DOHH2 (cell line): ENCODE measurements around the gene ANKDD1A.

Experiments
- H3F3A ChIP-seq: fragments of 200-600 bp; sonication (generic), shearing (Covaris generic); 2 replicates; pipeline ENCODE4 v1.6.0; 2016; ENCODE audit warnings: antibody characterized with exemption, mild to moderate bottlenecking; ENCODE audit not compliant: control insufficient read depth, insufficient read depth
- H3K27ac ChIP-seq: fragments of 200-600 bp; sonication (generic); 2 replicates; pipeline ENCODE4 v1.5.1; 2014; ENCODE audit warnings: low read depth, mild to moderate bottlenecking, low read length, moderate library complexity
- H3K27me3 ChIP-seq: fragments of 200-600 bp; sonication (generic); 2 replicates; pipeline ENCODE4 v1.6.1; 2014; ENCODE audit warnings: mild to moderate bottlenecking, low read length, mixed read lengths; ENCODE audit not compliant: control insufficient read depth
- H3K36me3 ChIP-seq: fragments of 200-600 bp; sonication (generic); 2 replicates; pipeline ENCODE4 v1.6.1; 2014; ENCODE audit warnings: mild to moderate bottlenecking, low read length, moderate library complexity, mixed read lengths; ENCODE audit not compliant: control insufficient read depth
- H3K4me1 ChIP-seq: fragments of 200-600 bp; sonication (generic); 2 replicates; pipeline ENCODE4 v1.6.1; 2014; ENCODE audit warnings: mild to moderate bottlenecking, low read length, mixed read lengths; ENCODE audit not compliant: control insufficient read depth
- H3K4me2 ChIP-seq: fragments of 200-600 bp; sonication (generic); 2 replicates; pipeline ENCODE4 v1.6.0; 2014; ENCODE audit warnings: mild to moderate bottlenecking, low read length, moderate library complexity
- H3K4me3 ChIP-seq: fragments of 200-600 bp; sonication (generic); 2 replicates; pipeline ENCODE4 v1.5.1; 2014; ENCODE audit warnings: mild to moderate bottlenecking, low read length, mixed read lengths
- H3K79me2 ChIP-seq: fragments of 200-600 bp; sonication (generic); 2 replicates; pipeline ENCODE4 v1.6.1; 2014; ENCODE audit warnings: mild to moderate bottlenecking, low read length, mixed read lengths; ENCODE audit not compliant: control insufficient read depth
- H3K9me2 ChIP-seq: fragments of 200-600 bp; sonication (generic); replicated peaks from 2 replicates; pipeline ENCODE4 v1.6.1; 2014; ENCODE audit warnings: mild to moderate bottlenecking, low read length, mixed read lengths; ENCODE audit not compliant: control insufficient read depth
- H3K9me3 ChIP-seq: fragments of 200-600 bp; sonication (generic); 2 replicates; pipeline ENCODE4 v1.6.1; 2014; ENCODE audit warnings: antibody characterized with exemption, low read length, mixed read lengths; ENCODE audit not compliant: control insufficient read depth, insufficient read depth
- H4K20me1 ChIP-seq: fragments of 200-600 bp; sonication (generic); 2 replicates; pipeline ENCODE4 v1.6.0; 2014; ENCODE audit warnings: low read depth, mild to moderate bottlenecking, antibody characterized with exemption, low read length, moderate library complexity; ENCODE audit not compliant: control insufficient read depth, insufficient read depth
- CTCF ChIP-seq: fragments of 200-600 bp; sonication (generic); IDR thresholded peaks from one replicate; pipeline ENCODE4 v1.5.1; 2014; ENCODE audit warnings: antibody characterized with exemption, mild to moderate bottlenecking, low read depth, low read length; ENCODE audit not compliant: poor library complexity, severe bottlenecking
- EZH2phosphoT487 ChIP-seq: fragments of 200-600 bp; sonication (generic); IDR thresholded peaks from 2 replicates; pipeline ENCODE4 v1.6.1; 2017; ENCODE audit warnings: borderline replicate concordance, mild to moderate bottlenecking, antibody characterized with exemption, low read length, moderate library complexity, mixed read lengths

The ANKDD1A gene

GRCh38 chr15:64869501-64869900, 42.2 kb upstream of the ANKDD1A start:
- no peaks in the 10 kb centered on the region for H3F3A ChIP-seq
- H3K36me3 ChIP-seq, result peaks cover 22% of the 10 kb centered on the region
- H3K9me3 ChIP-seq, result no peaks in the 10 kb centered on the region
- no peaks in the 10 kb centered on the region for H3K79me2 ChIP-seq
- no peaks in the 10 kb centered on the region for H4K20me1 ChIP-seq
- no peak for TF ChIP-seq EZH2phosphoT487
- TF ChIP-seq CTCF, result no peak
- no peaks in the 10 kb centered on the region for H3K9me2 ChIP-seq
- no peaks in the 10 kb centered on the region for H3K27me3 ChIP-seq
- peaks cover 23% of the 10 kb centered on the region for H3K4me1 ChIP-seq
- H3K4me2 ChIP-seq, result no peak overlapping the region
- no peak overlapping the region for H3K4me3 ChIP-seq
- no peak overlapping the region for H3K27ac ChIP-seq

GRCh38 chr15:64870353-64870752, 41.3 kb upstream of the ANKDD1A start:
- Histone ChIP-seq H3K27me3 (no peaks in the 10 kb centered on the region), H3K4me2 (no peak overlapping the region), H3K9me2 (no peaks in the 10 kb centered on the region), H4K20me1 (no peaks in the 10 kb centered on the region), H3K4me1 (peaks cover 15% of the 10 kb centered on the region), H3K9me3 (no peaks in the 10 kb centered on the region), H3K36me3 (peaks cover 15% of the 10 kb centered on the region), H3K27ac (no peak overlapping the region), H3F3A (no peaks in the 10 kb centered on the region), H3K79me2 (no peaks in the 10 kb centered on the region), H3K4me3 (no peak overlapping the region)
- TF ChIP-seq EZH2phosphoT487, result no peak

DNA sequence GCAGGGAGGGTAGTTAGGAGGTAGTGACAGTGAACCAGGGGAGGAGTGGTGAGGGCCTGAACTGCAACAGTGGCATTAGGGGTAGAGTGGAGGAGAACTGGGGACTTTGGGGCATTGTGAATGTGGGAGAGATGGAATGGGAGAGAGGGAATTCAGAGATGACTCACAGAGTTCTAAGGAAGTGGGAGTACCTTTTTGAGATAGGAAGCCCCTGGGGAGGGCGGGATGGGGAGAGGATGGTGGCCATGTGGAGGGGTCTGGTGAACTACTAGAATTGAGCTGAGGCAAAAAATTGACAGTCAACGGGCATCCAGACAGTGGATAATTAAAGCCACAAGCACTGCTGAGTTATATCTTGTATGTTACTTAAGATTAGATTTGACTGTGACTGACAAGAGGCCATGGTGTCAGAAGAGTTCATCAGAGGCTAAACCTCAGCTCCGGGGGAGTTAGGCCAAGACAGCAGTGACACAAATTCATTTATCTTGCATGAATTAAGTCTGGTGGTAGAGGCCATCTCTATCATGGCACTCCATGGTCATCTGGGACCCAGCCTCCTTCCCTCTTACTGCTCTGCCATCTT, 36.0 kb upstream of the ANKDD1A start:
- Histone ChIP-seq H3K9me3 (no peaks in the 10 kb centered on the region), H3K4me3 (no peak overlapping the region), H3K4me2 (no peak overlapping the region), H3K79me2 (no peaks in the 10 kb centered on the region), H3K4me1 (peaks cover 9% of the 10 kb centered on the region), H4K20me1 (no peaks in the 10 kb centered on the region), H3F3A (no peaks in the 10 kb centered on the region), H3K36me3 (no peaks in the 10 kb centered on the region), H3K27me3 (no peaks in the 10 kb centered on the region), H3K9me2 (no peaks in the 10 kb centered on the region), H3K27ac (no peak overlapping the region)
- no peak for TF ChIP-seq CTCF
- no peak for TF ChIP-seq EZH2phosphoT487

DNA sequence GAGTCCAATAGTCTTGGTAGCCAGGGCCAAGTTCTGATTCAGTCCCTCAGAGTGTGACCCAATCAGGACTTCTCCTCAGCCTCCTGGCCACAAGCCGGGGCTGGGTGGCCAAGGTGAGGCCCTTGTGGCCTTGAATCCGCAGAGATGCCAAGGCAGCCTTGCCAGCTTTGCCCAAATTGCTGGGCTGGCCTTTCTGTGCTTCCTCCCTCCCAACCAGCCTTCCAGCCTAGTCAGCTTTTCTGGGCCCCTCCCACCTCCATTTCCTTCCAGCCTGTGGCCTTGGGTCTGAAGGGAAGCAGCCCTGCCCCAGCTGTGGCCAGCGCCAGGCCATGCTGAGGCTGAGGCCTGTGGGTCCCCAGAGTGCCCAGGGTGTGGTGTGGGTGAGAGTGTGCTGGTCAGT, 34.3 kb upstream of the ANKDD1A start:
- no peaks in the 10 kb centered on the region for H3K27me3 ChIP-seq
- H3K27ac ChIP-seq, result no peak overlapping the region
- H3K4me2 ChIP-seq, result no peak overlapping the region
- peaks cover 9% of the 10 kb centered on the region for H3K4me1 ChIP-seq
- no peak overlapping the region for H3K4me3 ChIP-seq
- no peaks in the 10 kb centered on the region for H4K20me1 ChIP-seq
- H3F3A ChIP-seq, result no peaks in the 10 kb centered on the region
- TF ChIP-seq EZH2phosphoT487 (no peak), CTCF (no peak)
- H3K9me2 ChIP-seq, result no peaks in the 10 kb centered on the region
- no peaks in the 10 kb centered on the region for H3K9me3 ChIP-seq
- H3K36me3 ChIP-seq, result no peaks in the 10 kb centered on the region
- H3K79me2 ChIP-seq, result no peaks in the 10 kb centered on the region
